ENCODE measurements around the gene NR3C2. TPM values are rescaled to one million over a fixed set of nuclear protein-coding genes. Genes with fewer than 3 reads are reported as not detected.
"Not testable (repeated sequence)": the region's sequence is repeated elsewhere in the genome, so short reads cannot be mapped to it uniquely, and the experiment has no call there.

Gene NR3C2
- total RNA-seq, 1 donor from 2014 or later, result 0.79 TPM

- no peak for TF ChIP-seq CTCF (IDR thresholded peaks at IDR 0.05; ENCODE audit: insufficient read depth, low read length, severe bottlenecking)
- Histone ChIP-seq H3K27me3 (ENCODE audit: control insufficient read depth, insufficient read depth, low read length) (no peaks in the 10 kb centered on the region), H3K4me3 (ENCODE audit: low read depth, low read length) (no peak overlapping the region), H3K36me3 (ENCODE audit: control insufficient read depth, insufficient read depth, low read length) (no peaks in the 10 kb centered on the region)
- FAIRE-seq (no peak), DNase-seq (ENCODE audit: low read depth) (no peak)
These were observed 296.7 kb downstream of the NR3C2 start for GRCh38 chr4:148145475-148145874.

GRCh38 chr4:148143174-148143573, 299.0 kb downstream of the NR3C2 start:
- no peaks in the 10 kb centered on the region for H3K27me3 ChIP-seq (ENCODE audit: control insufficient read depth, insufficient read depth, low read length)
- no peak overlapping the region for H3K4me3 ChIP-seq (ENCODE audit: low read depth, low read length)
- no peaks in the 10 kb centered on the region for H3K36me3 ChIP-seq (ENCODE audit: control insufficient read depth, insufficient read depth, low read length)
- FAIRE-seq (no peak), DNase-seq (ENCODE audit: low read depth) (no peak)
- TF ChIP-seq CTCF (IDR thresholded peaks at IDR 0.05; ENCODE audit: insufficient read depth, low read length, severe bottlenecking), result no peak

- Histone ChIP-seq H3K36me3 (ENCODE audit: control insufficient read depth, insufficient read depth, low read length) (no peaks in the 10 kb centered on the region), H3K27me3 (ENCODE audit: control insufficient read depth, insufficient read depth, low read length) (no peaks in the 10 kb centered on the region), H3K4me3 (ENCODE audit: low read depth, low read length) (no peak overlapping the region)
- FAIRE-seq (peak; percentile 70), DNase-seq (ENCODE audit: low read depth) (no peak)
- no peak for TF ChIP-seq CTCF (IDR thresholded peaks at IDR 0.05; ENCODE audit: insufficient read depth, low read length, severe bottlenecking)
These were observed 300.7 kb downstream of the NR3C2 start for GRCh38 chr4:148141501-148141900.

DNA sequence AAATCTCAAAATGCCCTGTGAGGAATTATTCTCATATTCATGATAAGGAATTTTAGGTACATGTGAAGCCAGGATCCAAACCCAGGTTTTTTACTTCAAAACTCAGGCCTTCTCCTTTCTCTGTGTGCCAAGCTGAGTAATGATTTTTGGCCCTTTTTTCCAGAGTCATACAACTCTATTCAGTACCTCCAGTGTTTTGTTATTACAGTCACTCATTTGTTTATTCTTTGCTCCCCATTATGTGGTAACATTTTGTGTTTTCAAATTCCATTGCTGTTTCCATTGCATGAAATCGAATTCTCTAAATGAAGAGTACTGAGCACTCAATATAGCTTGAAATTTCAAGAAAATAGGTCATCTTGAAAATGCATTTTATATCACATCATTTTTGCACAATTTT, 315.4 kb downstream of the NR3C2 start:
- DNase-seq (ENCODE audit: low read depth) (no peak), FAIRE-seq (no peak)
- TF ChIP-seq CTCF (IDR thresholded peaks at IDR 0.05; ENCODE audit: insufficient read depth, low read length, severe bottlenecking), result no peak
- Histone ChIP-seq H3K27me3 (ENCODE audit: control insufficient read depth, insufficient read depth, low read length) (no peaks in the 10 kb centered on the region), H3K4me3 (ENCODE audit: low read depth, low read length) (no peak overlapping the region), H3K36me3 (ENCODE audit: control insufficient read depth, insufficient read depth, low read length) (no peaks in the 10 kb centered on the region)

DNA sequence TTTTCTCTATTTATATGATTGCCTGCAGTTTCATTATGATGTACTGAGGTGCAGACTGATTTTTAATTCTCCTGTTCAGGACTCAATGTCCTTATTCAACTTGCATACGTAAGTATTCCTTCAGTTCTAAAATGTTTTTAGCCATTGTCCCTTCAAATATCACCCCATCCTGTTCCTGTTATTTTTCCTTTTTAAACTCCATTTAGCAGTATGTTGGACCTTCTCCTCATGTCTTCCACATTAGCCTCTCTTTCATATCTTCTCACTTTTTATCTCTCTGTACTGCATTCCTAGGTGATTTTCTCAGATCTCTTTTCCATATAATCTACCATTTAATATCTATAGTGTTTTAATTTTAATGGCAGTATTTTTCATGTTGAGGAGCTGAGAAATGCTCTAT, 317.7 kb downstream of the NR3C2 start:
- FAIRE-seq (no peak), DNase-seq (ENCODE audit: low read depth) (no peak)
- Histone ChIP-seq H3K27me3 (ENCODE audit: control insufficient read depth, insufficient read depth, low read length) (no peaks in the 10 kb centered on the region), H3K4me3 (ENCODE audit: low read depth, low read length) (no peak overlapping the region), H3K36me3 (ENCODE audit: control insufficient read depth, insufficient read depth, low read length) (no peaks in the 10 kb centered on the region)
- no peak for TF ChIP-seq CTCF (IDR thresholded peaks at IDR 0.05; ENCODE audit: insufficient read depth, low read length, severe bottlenecking)

DNA sequence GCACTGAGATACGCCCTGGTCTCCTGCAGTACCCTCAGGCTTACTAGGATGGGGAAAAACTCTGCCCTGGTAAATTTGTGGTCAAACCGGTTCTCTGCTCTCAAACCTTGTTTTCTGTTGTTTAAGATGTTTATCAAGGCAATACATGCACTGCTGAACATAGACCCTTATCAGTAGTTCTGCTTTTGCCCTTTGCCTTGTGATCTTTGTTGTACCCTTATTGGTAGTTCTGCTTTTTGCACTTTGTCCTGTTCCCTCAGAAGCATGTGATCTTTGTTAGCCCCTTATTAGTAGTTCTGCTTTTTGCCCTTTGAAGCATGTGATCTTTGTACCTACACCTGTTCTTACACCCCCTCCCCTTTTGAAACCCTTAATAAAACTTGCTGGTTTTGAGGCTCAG, 319.1 kb downstream of the NR3C2 start:
- H3K27me3 ChIP-seq (ENCODE audit: control insufficient read depth, insufficient read depth, low read length); H3K4me3 ChIP-seq (ENCODE audit: low read depth, low read length); DNase-seq (ENCODE audit: low read depth); FAIRE-seq; H3K36me3 ChIP-seq (ENCODE audit: control insufficient read depth, insufficient read depth, low read length): not testable (repeated sequence)
